ENCODE measurements around the gene ADORA1.

- TF ChIP-seq POLR2A (IDR thresholded peaks at IDR 0.05; ENCODE audit: low read depth, low read length) (no peak), POLR2AphosphoS5 (IDR thresholded peaks at IDR 0.05; ENCODE audit: low read depth, low read length) (no peak), TAF1 (IDR thresholded peaks at IDR 0.05; ENCODE audit: borderline replicate concordance, low read depth, low read length) (no peak)
Observed at GRCh38 chr1:203176273-203177035, 48.9 kb downstream of the ADORA1 start.
